H9 (cell line): Measurements from ENCODE around the gene B3GNT5. TPM values are rescaled to one million over a fixed set of nuclear protein-coding genes. Genes with fewer than 3 reads are reported as not detected.

Experiments used
- DNase-seq: peaks from one replicate; pipeline ENCODE4 v3.0.0-alpha.2; 2017
- H2AFZ ChIP-seq: one replicate; pipeline ENCODE4 v1.6.1; 2013; ENCODE audit warnings: mild to moderate bottlenecking, low read length, control low read depth, moderate library complexity
- H2AK5ac ChIP-seq: 2 replicates; pipeline ENCODE4 v1.6.1; 2013; ENCODE audit warnings: low read length, control low read depth, mixed read lengths; ENCODE audit not compliant: insufficient read length
- H2BK120ac ChIP-seq: one replicate; pipeline ENCODE4 v1.6.1; 2013; ENCODE audit warnings: low read depth, mild to moderate bottlenecking, low read length, control low read depth, inconsistent platforms; ENCODE audit not compliant: poor library complexity, severe bottlenecking
- H2BK12ac ChIP-seq: 2 replicates; pipeline ENCODE4 v1.6.1; 2013; ENCODE audit warnings: low read length, control low read depth, mixed read lengths, low read depth; ENCODE audit not compliant: insufficient read length
- H2BK15ac ChIP-seq: 2 replicates; pipeline ENCODE4 v1.6.1; 2013; ENCODE audit warnings: low read depth, low read length, control low read depth
- H2BK20ac ChIP-seq: one replicate; pipeline ENCODE4 v1.6.1; 2013; ENCODE audit warnings: low read depth, mild to moderate bottlenecking, low read length, control low read depth, inconsistent platforms; ENCODE audit not compliant: poor library complexity, severe bottlenecking
- H2BK5ac ChIP-seq: 2 replicates; pipeline ENCODE4 v1.6.1; 2013; ENCODE audit warnings: low read length, control low read depth, mixed read lengths; ENCODE audit not compliant: insufficient read length
- H3K14ac ChIP-seq: 2 replicates; pipeline ENCODE4 v1.6.1; 2013; ENCODE audit warnings: low read length, control low read depth; ENCODE audit not compliant: insufficient read depth
- H3K18ac ChIP-seq: 2 replicates; pipeline ENCODE4 v1.6.1; 2013; ENCODE audit warnings: low read depth, mild to moderate bottlenecking, mixed read lengths, low read length, control low read depth; ENCODE audit not compliant: insufficient read length
- H3K23ac ChIP-seq: 2 replicates; pipeline ENCODE4 v1.6.1; 2013; ENCODE audit warnings: low read length, control low read depth, mixed read lengths, low read depth; ENCODE audit not compliant: insufficient read length
- H3K23me2 ChIP-seq: 2 replicates; pipeline ENCODE4 v1.6.1; 2013; ENCODE audit warnings: low read depth, mild to moderate bottlenecking, mixed read lengths, low read length, control low read depth; ENCODE audit not compliant: insufficient read length, poor library complexity, severe bottlenecking
- H3K27ac ChIP-seq: 2 replicates; pipeline ENCODE4 v1.5.1; 2013; ENCODE audit warnings: low read length, control low read depth, mixed read lengths, low read depth; ENCODE audit not compliant: insufficient read length
- H3K27me3 ChIP-seq: 2 replicates; pipeline ENCODE4 v1.6.1; 2013; ENCODE audit warnings: low read length, control low read depth, inconsistent platforms; ENCODE audit not compliant: insufficient read depth
- H3K4ac ChIP-seq: 2 replicates; pipeline ENCODE4 v1.6.1; 2013; ENCODE audit warnings: low read depth, mild to moderate bottlenecking, control low read depth, inconsistent platforms, low read length, moderate library complexity
- H3K4me1 ChIP-seq: 2 replicates; pipeline ENCODE4 v1.6.1; 2013; ENCODE audit warnings: low read length, control low read depth, inconsistent platforms; ENCODE audit not compliant: insufficient read depth
- H3K4me2 ChIP-seq: 2 replicates; pipeline ENCODE4 v1.6.1; 2013; ENCODE audit warnings: low read length, control low read depth, mixed read lengths; ENCODE audit not compliant: insufficient read length, insufficient read depth
- H3K56ac ChIP-seq: 2 replicates; pipeline ENCODE4 v1.6.1; 2013; ENCODE audit warnings: low read depth, mild to moderate bottlenecking, mixed read lengths, low read length, control low read depth; ENCODE audit not compliant: insufficient read length
- H3K79me1 ChIP-seq: 2 replicates; pipeline ENCODE4 v1.6.1; 2013; ENCODE audit warnings: low read depth, mild to moderate bottlenecking, moderate library complexity, low read length, control low read depth, inconsistent platforms; ENCODE audit not compliant: insufficient read depth, poor library complexity, severe bottlenecking
- H3K79me2 ChIP-seq: 2 replicates; pipeline ENCODE4 v1.6.1; 2013; ENCODE audit warnings: low read length, control low read depth, inconsistent platforms; ENCODE audit not compliant: insufficient read depth
- H3K9ac ChIP-seq: 2 replicates; pipeline ENCODE4 v1.6.1; 2013; ENCODE audit warnings: low read length, control low read depth, mixed read lengths; ENCODE audit not compliant: insufficient read length; ENCODE audit errors: extremely low read depth
- H3K9me3 ChIP-seq: one replicate; pipeline ENCODE4 v1.6.1; 2013; ENCODE audit warnings: low read depth, low read length, inconsistent platforms; ENCODE audit not compliant: control insufficient read depth
- H3T11ph ChIP-seq: one replicate; pipeline ENCODE4 v1.6.1; 2013; ENCODE audit warnings: mild to moderate bottlenecking, low read length, control low read depth, inconsistent platforms
- H4K20me1 ChIP-seq: one replicate; pipeline ENCODE4 v1.6.1; 2013; ENCODE audit not compliant: control insufficient read depth, insufficient read length, insufficient read depth
- H4K5ac ChIP-seq: 2 replicates; pipeline ENCODE4 v1.6.1; 2013; ENCODE audit warnings: low read depth, mild to moderate bottlenecking, mixed read lengths, low read length, control low read depth; ENCODE audit not compliant: insufficient read length
- H4K8ac ChIP-seq: replicated peaks from 2 replicates; pipeline ENCODE4 v1.6.1; 2013; ENCODE audit warnings: low read length, control low read depth, mixed read lengths, low read depth; ENCODE audit not compliant: insufficient read length
- H4K91ac ChIP-seq: 2 replicates; pipeline ENCODE4 v1.6.1; 2013; ENCODE audit warnings: low read depth, mild to moderate bottlenecking, moderate library complexity, mixed read lengths, low read length, control low read depth; ENCODE audit not compliant: insufficient read length
- H3K27ac Mint-ChIP-seq, 3 experiments: 2 replicates in 2 of 3; 3 replicates in 1 of 3; pipeline ENCODE4 v1.8.0; 2020 to 2021; ENCODE audit warnings: mixed read lengths in 3 of 3, mild to moderate bottlenecking in 1 of 3, moderate library complexity in 1 of 3
- H3K27me3 Mint-ChIP-seq: 2 replicates; pipeline ENCODE4 v1.8.0; 2021; ENCODE audit warnings: low read depth, mild to moderate bottlenecking, moderate library complexity, mixed read lengths
- H3K36me3 Mint-ChIP-seq, 3 experiments: 2 replicates in 2 of 3; 3 replicates in 1 of 3; pipeline ENCODE4 v1.8.0; 2020 to 2021; ENCODE audit warnings: low read depth in 3 of 3, mixed read lengths in 3 of 3; ENCODE audit not compliant: insufficient read depth in 1 of 3
- H3K4me1 Mint-ChIP-seq, 2 experiments: 2 replicates each; pipeline ENCODE4 v1.8.0; 2020; ENCODE audit warnings: mixed read lengths in 2 of 2
- H3K4me3 Mint-ChIP-seq, 2 experiments: 2 replicates in 1 of 2; 3 replicates in 1 of 2; pipeline ENCODE4 v1.8.0; 2020 to 2021; ENCODE audit warnings: mild to moderate bottlenecking in 2 of 2, mixed read lengths in 2 of 2, moderate library complexity in 1 of 2
- H3K9me3 Mint-ChIP-seq, 2 experiments: 2 replicates in 1 of 2; 3 replicates in 1 of 2; pipeline ENCODE4 v1.8.0; 2020; ENCODE audit warnings: mild to moderate bottlenecking in 2 of 2, mixed read lengths in 2 of 2, moderate library complexity in 1 of 2
- CTCF ChIP-seq: fragments of 200-600 bp; sonication (generic); conservative IDR thresholded peaks from 3 replicates; pipeline ENCODE4 v1.8.0; 2021; ENCODE audit warnings: antibody characterized with exemption, mild to moderate bottlenecking
- WGBS: extraction: QIAGEN DNeasy Blood & Tissue Kit; methylation state at CpG from one replicate; pipeline ENCODE4 v1.1.7; 2013; ENCODE audit warnings: missing lambda C conversion rate, low lambda C conversion rate, mixed read lengths; ENCODE audit not compliant: insufficient read length; ENCODE audit errors: extremely low coverage; 5-methylcytosine and 5-hydroxymethylcytosine counted together
- total RNA-seq: library from RNA; stranded (reverse); gene quantifications from 2 replicates; pipeline ENCODE4 v1.2.1, GENCODE V29; 2021

The B3GNT5 gene
- total RNA-seq, 1 experiment from 2014 or later = 7.3 TPM

- peaks cover 6% of the 10 kb centered on the region for H3K4me1 ChIP-seq
- no peaks in the 10 kb centered on the region for H3K27me3 ChIP-seq
- H3K56ac ChIP-seq = no peak overlapping the region
- H3K36me3 Mint-ChIP-seq = peaks cover 0 to 22% (median 20%) of the 10 kb centered on the region in 3 experiments; a peak in 5 of 7 replicates
- H3K79me2 ChIP-seq = no peaks in the 10 kb centered on the region
- no peaks in the 10 kb centered on the region for H4K20me1 ChIP-seq
- H3K23me2 ChIP-seq = no peaks in the 10 kb centered on the region
- H3K4ac ChIP-seq = no peak overlapping the region; the same call in 1 of the 2 replicates
- H3K9ac ChIP-seq = no peak overlapping the region
- H3K23ac ChIP-seq = no peak overlapping the region
- TF ChIP-seq CTCF = no peak
- H3K4me2 ChIP-seq = peak overlapping the region; percentile 15
- no peak overlapping the region for H2AK5ac ChIP-seq
- H3T11ph ChIP-seq = no peak overlapping the region
- peaks cover 17 to 20% of the 10 kb centered on the region in 2 experiments for H3K4me1 Mint-ChIP-seq
- peak overlapping the region; percentile 65 for H4K91ac ChIP-seq
- H2BK120ac ChIP-seq = no peak overlapping the region
- no peak overlapping the region; a peak in 1 of 5 replicates for H3K4me3 Mint-ChIP-seq
- no peak overlapping the region for H2BK20ac ChIP-seq
- WGBS = no CpG with 5 or more reads among the region's 5 CpGs
- peak overlapping the region; percentile 60 to 91 (median 72); a peak in 5 of 7 replicates for H3K27ac Mint-ChIP-seq
- H2BK12ac ChIP-seq = peak overlapping the region; percentile 47
- peak overlapping the region; percentile 17 for H4K5ac ChIP-seq
- peak; percentile 64 for DNase-seq
- peak overlapping the region; percentile 50 for H3K18ac ChIP-seq
- H3K79me1 ChIP-seq = no peaks in the 10 kb centered on the region
- H2BK15ac ChIP-seq = no peak overlapping the region
- no peaks in the 10 kb centered on the region; the same call in 1 of the 2 replicates for H3K27me3 Mint-ChIP-seq
- no peak overlapping the region for H4K8ac ChIP-seq
- H3K27ac ChIP-seq = no peak overlapping the region
- no peak overlapping the region for H2AFZ ChIP-seq
- no peak overlapping the region for H2BK5ac ChIP-seq
- H3K9me3 ChIP-seq = no peaks in the 10 kb centered on the region
- peak overlapping the region; percentile 85; the same call in 1 of the 2 replicates for H3K14ac ChIP-seq
- H3K9me3 Mint-ChIP-seq = no peaks in the 10 kb centered on the region
Observed at GRCh38 chr3:183298701-183299153, 45.7 kb downstream of the B3GNT5 start.
